ENCODE results near the gene TXK.

- TF ChIP-seq POLR2A (IDR thresholded peaks at IDR 0.05; ENCODE audit: extremely low read depth, insufficient read length) = no peak
- TF ChIP-seq, protein P1, sequence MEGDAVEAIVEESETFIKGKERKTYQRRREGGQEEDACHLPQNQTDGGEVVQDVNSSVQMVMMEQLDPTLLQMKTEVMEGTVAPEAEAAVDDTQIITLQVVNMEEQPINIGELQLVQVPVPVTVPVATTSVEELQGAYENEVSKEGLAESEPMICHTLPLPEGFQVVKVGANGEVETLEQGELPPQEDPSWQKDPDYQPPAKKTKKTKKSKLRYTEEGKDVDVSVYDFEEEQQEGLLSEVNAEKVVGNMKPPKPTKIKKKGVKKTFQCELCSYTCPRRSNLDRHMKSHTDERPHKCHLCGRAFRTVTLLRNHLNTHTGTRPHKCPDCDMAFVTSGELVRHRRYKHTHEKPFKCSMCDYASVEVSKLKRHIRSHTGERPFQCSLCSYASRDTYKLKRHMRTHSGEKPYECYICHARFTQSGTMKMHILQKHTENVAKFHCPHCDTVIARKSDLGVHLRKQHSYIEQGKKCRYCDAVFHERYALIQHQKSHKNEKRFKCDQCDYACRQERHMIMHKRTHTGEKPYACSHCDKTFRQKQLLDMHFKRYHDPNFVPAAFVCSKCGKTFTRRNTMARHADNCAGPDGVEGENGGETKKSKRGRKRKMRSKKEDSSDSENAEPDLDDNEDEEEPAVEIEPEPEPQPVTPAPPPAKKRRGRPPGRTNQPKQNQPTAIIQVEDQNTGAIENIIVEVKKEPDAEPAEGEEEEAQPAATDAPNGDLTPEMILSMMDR (IDR thresholded peaks at IDR 0.05; ENCODE audit: low read depth, low read length) = no peak
Measured at GRCh38 chr4:48046059-48046458, 88.0 kb downstream of the TXK start.
